Right lobe of liver (tissue), 6 donors: Measurements from ENCODE around the gene DCP1A. TPM values are rescaled to one million over a fixed set of nuclear protein-coding genes. Genes with fewer than 3 reads are reported as not detected.

Experiments
- ATAC-seq, 4 donors: fragments of 200-7000 bp; cut with Tn5 transposase; one replicate each; pipeline ENCODE4 v1.9.1; 2020; ENCODE audit warnings: mild to moderate bottlenecking in 4 of 4, moderate library complexity in 4 of 4
- DNase-seq, 3 donors: peaks; one replicate each; pipeline ENCODE4 v3.0.0-alpha.2; 2020
- H3K27ac ChIP-seq, 3 donors: fragments of 200-600 bp; one replicate each; pipeline ENCODE4 v1.8.0; 2022
- H3K27me3 ChIP-seq, 2 donors: fragments of 200-600 bp; one replicate each; pipeline ENCODE4 v1.8.0; 2022
- H3K36me3 ChIP-seq, 4 donors: fragments of 200-600 bp; sonication (generic) in 1 of 4; one replicate each; pipeline versions ENCODE4 v1.5.1 to v1.8.0; 2017 to 2022; ENCODE audit warnings: control low read depth in 1 of 4
- H3K4me1 ChIP-seq, 4 donors: fragments of 200-600 bp; sonication (generic) in 1 of 4; one replicate each; pipeline versions ENCODE4 v1.5.1 to v1.8.0; 2017 to 2022; ENCODE audit warnings: control low read depth in 1 of 4
- H3K4me3 ChIP-seq, 3 donors: fragments of 200-600 bp; one replicate each; pipeline ENCODE4 v1.8.0; 2022
- H3K9me3 ChIP-seq, 4 donors: fragments of 200-600 bp; sonication (generic) in 1 of 4; one replicate each; pipeline versions ENCODE4 v1.5.1 to v1.8.0; 2017 to 2022; ENCODE audit warnings: control low read depth in 1 of 4
- CTCF ChIP-seq, 4 donors: fragments of 200-600 bp in 3 of 4; fragments of 450-650 bp in 1 of 4; IDR thresholded peaks; one replicate each; pipeline versions ENCODE4 v1.5.1 to v1.8.0; 2016 to 2022; ENCODE audit warnings: antibody characterized with exemption in 4 of 4, mild to moderate bottlenecking in 2 of 4
- POLR2A ChIP-seq: fragments of 450-650 bp; IDR thresholded peaks from one replicate; pipeline ENCODE4 v1.6.1; 2017; ENCODE audit warnings: antibody characterized with exemption, mild to moderate bottlenecking
- WGBS: methylation state at CpG from one replicate; pipeline ENCODE4 v1.1.6; 2018; ENCODE audit warnings: low coverage, low lambda C conversion rate; ENCODE audit not compliant: insufficient coverage; ENCODE audit errors: missing lambda C conversion rate; 5-methylcytosine and 5-hydroxymethylcytosine counted together
- intact Hi-C, 2 donors: fragments of 100-400 bp; cut with DNase I; formaldehyde crosslinking; loops; one replicate each; pipeline versions ENCODE4 v1.11.2 to v1.14.1; 2022
- total RNA-seq, 6 experiments: library from RNA; depleted of rRNA in 2 of 6; stranded (reverse); fragments of >200 nt in 2 of 6; fragmentation: NEBNext Ultra II Directional in 3 of 6; extraction: Animal tissue kit (Norgen Biotek cat#: 25700) in 3 of 6; gene quantifications; one replicate each; pipeline versions ENCODE4 v1.1.0 to v1.2.4, GENCODE V29; 2016 to 2023
- donor health status: DM: no; HTN: yes; CAD: no.
- donor health status: DM: no; HTN: no; CAD: no.
- donor health status: DM: no; HTN: no; CAD: no.
- donor health status: DM: no; HTN: yes; CAD: no.
- donor health status: DM: no; HTN: yes; CAD: no.

The DCP1A gene
- total RNA-seq, 6 experiments from 2014 or later = 5.7 to 12.1 (median 7.1) TPM

- Histone ChIP-seq H3K36me3 (peaks cover 0 to 13% (median 6%) of the 10 kb centered on the region in 4 donors), H3K27me3 (no peaks in the 10 kb centered on the region), H3K27ac (no peak overlapping the region), H3K9me3 (no peaks in the 10 kb centered on the region), H3K4me1 (no peaks in the 10 kb centered on the region), H3K4me3 (no peak overlapping the region)
- DNase-seq (no peak), ATAC-seq (no peak)
- TF ChIP-seq CTCF (IDR thresholded peaks at IDR 0.05) (no peak), POLR2A (no peak)
- whole genome bisulfite sequencing = 100% methylated on average over 1 of the region's 1 CpG
- intact Hi-C loops = no loop called here
These were observed 51.9 kb downstream of the DCP1A start for GRCh38 chr3:53295410-53295809.

GRCh38 chr3:53293867-53294266 lies 53.5 kb downstream of the DCP1A start:
- 81% methylated on average over 6 of the region's 8 CpGs for WGBS
- Histone ChIP-seq H3K36me3 (peaks cover 0 to 12% (median 4%) of the 10 kb centered on the region in 4 donors), H3K27me3 (no peaks in the 10 kb centered on the region), H3K4me1 (no peaks in the 10 kb centered on the region), H3K27ac (no peak overlapping the region), H3K4me3 (no peak overlapping the region), H3K9me3 (no peaks in the 10 kb centered on the region)
- DNase-seq (no peak), ATAC-seq (no peak)
- intact Hi-C loops = no loop called here
- TF ChIP-seq CTCF (IDR thresholded peaks at IDR 0.05) (no peak), POLR2A (no peak)

- no peaks in the 10 kb centered on the region for H3K27me3 ChIP-seq
- TF ChIP-seq POLR2A = no peak
- H3K27ac ChIP-seq = no peak overlapping the region
- no peaks in the 10 kb centered on the region for H3K4me1 ChIP-seq
- no peak for ATAC-seq
- WGBS = 84% methylated on average over 4 of the region's 4 CpGs
- intact Hi-C loops = no loop called here
- peaks cover 0 to 42% (median 10%) of the 10 kb centered on the region in 4 donors for H3K36me3 ChIP-seq
- DNase-seq = no peak
- no peak overlapping the region for H3K4me3 ChIP-seq
- no peaks in the 10 kb centered on the region for H3K9me3 ChIP-seq
These were observed 59.1 kb downstream of the DCP1A start for GRCh38 chr3:53288214-53288613.

- Histone ChIP-seq H3K9me3 (no peaks in the 10 kb centered on the region), H3K36me3 (peaks cover 0 to 36% (median 10%) of the 10 kb centered on the region in 4 donors), H3K4me1 (no peaks in the 10 kb centered on the region), H3K27ac (no peak overlapping the region), H3K4me3 (no peak overlapping the region), H3K27me3 (no peaks in the 10 kb centered on the region)
- intact Hi-C loops = no loop called here
- WGBS = 86% methylated on average over 4 of the region's 4 CpGs
- DNase-seq = peak in 1 of 3 donors; percentile 32
- no peak for TF ChIP-seq POLR2A
- TF ChIP-seq CTCF (IDR thresholded peaks at IDR 0.05) = no peak
- peak; percentile 14 to 74 (median 47) for ATAC-seq
These were observed 60.2 kb downstream of the DCP1A start for GRCh38 chr3:53287131-53287629.

GRCh38 chr3:53286727-53287126 lies 60.6 kb downstream of the DCP1A start:
- Histone ChIP-seq H3K4me1 (no peaks in the 10 kb centered on the region), H3K9me3 (no peaks in the 10 kb centered on the region), H3K27ac (no peak overlapping the region), H3K36me3 (peaks cover 0 to 33% (median 10%) of the 10 kb centered on the region in 4 donors), H3K27me3 (no peaks in the 10 kb centered on the region), H3K4me3 (no peak overlapping the region)
- TF ChIP-seq CTCF (IDR thresholded peaks at IDR 0.05) = no peak
- TF ChIP-seq POLR2A = no peak
- intact Hi-C loops = no loop called here
- DNase-seq (no peak), ATAC-seq (no peak)
- 63% methylated on average over 1 of the region's 1 CpG for WGBS
